H1 (cell line): ENCODE measurements around the gene PRKCA. TPM values are rescaled to one million over a fixed set of nuclear protein-coding genes. Genes with fewer than 3 reads are reported as not detected.

ENCODE experiments used
- CTCF ChIA-PET: fragments of 300-600 bp; sonication (Branson Sonifier 250); formaldehyde crosslinking; loops from one replicate; lab custom pipeline; 2021; ENCODE audit not compliant: partially characterized antibody; lab: Charles Lee
- POLR2A ChIA-PET: fragments of 300-600 bp; sonication (Branson Sonifier 250); formaldehyde crosslinking; loops from one replicate; lab custom pipeline; 2021; ENCODE audit warnings: inconsistent platforms; ENCODE audit not compliant: partially characterized antibody; lab: Charles Lee
- DNase-seq, 2 experiments: peaks; one replicate each; pipeline versions ENCODE4 v3.0.0 to v3.0.0-alpha.2; 2010 to 2022; ENCODE audit warnings: low spot score in 2 of 2, low read depth in 1 of 2, mixed read lengths in 1 of 2
- FAIRE-seq: peaks from 2 replicates; lab custom pipeline; 2011; peaks lifted over from hg19 to GRCh38; lab: Jason Lieb, UNC
- H2AFZ ChIP-seq: 2 replicates; pipeline ENCODE4 v1.8.1; 2012; ENCODE audit warnings: low read length, inconsistent platforms
- H2AK5ac ChIP-seq: 2 replicates; pipeline ENCODE4 v1.6.1; 2013; ENCODE audit warnings: low read depth, low read length
- H2BK120ac ChIP-seq: replicated peaks from 2 replicates; pipeline ENCODE3; 2013; ENCODE audit warnings: low read depth, low read length, inconsistent platforms
- H2BK12ac ChIP-seq: 2 replicates; pipeline ENCODE4 v1.6.1; 2013; ENCODE audit warnings: low read depth, low read length
- H2BK15ac ChIP-seq: 2 replicates; pipeline ENCODE4 v1.6.1; 2013; ENCODE audit warnings: low read length
- H2BK20ac ChIP-seq: 2 replicates; pipeline ENCODE4 v1.6.1; 2013; ENCODE audit warnings: low read length
- H2BK5ac ChIP-seq: 2 replicates; pipeline ENCODE4 v1.6.1; 2013; ENCODE audit warnings: low read depth, low read length
- H3K14ac ChIP-seq: 2 replicates; pipeline ENCODE4 v1.6.1; 2013; ENCODE audit warnings: inconsistent platforms; ENCODE audit not compliant: insufficient read length
- H3K18ac ChIP-seq: 2 replicates; pipeline ENCODE4 v1.6.1; 2013; ENCODE audit warnings: low read length; ENCODE audit errors: extremely low read depth
- H3K23ac ChIP-seq: 2 replicates; pipeline ENCODE4 v1.6.1; 2013; ENCODE audit warnings: inconsistent platforms; ENCODE audit not compliant: insufficient read length
- H3K23me2 ChIP-seq: 2 replicates; pipeline ENCODE4 v1.6.1; 2013; ENCODE audit warnings: low read depth, low read length
- H3K27ac ChIP-seq: 2 replicates; pipeline ENCODE4 v1.6.1; 2011; ENCODE audit warnings: low read depth, low read length, inconsistent platforms
- H3K27me3 ChIP-seq, 4 experiments: replicated peaks in 1 of 4; 1 replicate in 1 of 4; 2 replicates in 3 of 4; pipeline versions ENCODE4 v1.6.1 to v1.8.1; 2011 to 2013; ENCODE audit warnings: low read length in 3 of 4, mild to moderate bottlenecking in 3 of 4, inconsistent platforms in 2 of 4, mixed read lengths in 2 of 4, moderate library complexity in 1 of 4; ENCODE audit not compliant: control insufficient read depth in 3 of 4, insufficient read depth in 3 of 4; ENCODE audit errors: extremely low read depth in 1 of 4
- H3K36me3 ChIP-seq, 4 experiments: 2 replicates each; pipeline versions ENCODE4 v1.6.1 to v1.8.1; 2011 to 2013; ENCODE audit warnings: mild to moderate bottlenecking in 4 of 4, low read length in 3 of 4, moderate library complexity in 2 of 4, control low read depth in 1 of 4, inconsistent platforms in 1 of 4; ENCODE audit not compliant: insufficient read depth in 4 of 4, control insufficient read depth in 2 of 4
- H3K4ac ChIP-seq: replicated peaks from 2 replicates; pipeline ENCODE3; 2013; ENCODE audit warnings: low read length, low read depth, mixed read lengths, inconsistent platforms; ENCODE audit not compliant: insufficient read length
- H3K4me1 ChIP-seq, 4 experiments: replicated peaks in 1 of 4; 1 replicate in 1 of 4; 2 replicates in 3 of 4; pipeline versions ENCODE4 v1.6.1 to v1.8.1; 2011 to 2013; ENCODE audit warnings: low read length in 3 of 4, inconsistent platforms in 2 of 4, mixed read lengths in 1 of 4; ENCODE audit not compliant: insufficient read depth in 4 of 4, control insufficient read depth in 3 of 4
- H3K4me2 ChIP-seq, 2 experiments: 2 replicates each; pipeline versions ENCODE4 v1.6.1 to v1.8.1; 2011 to 2013; ENCODE audit warnings: low read depth in 2 of 2, low read length in 2 of 2, control low read depth in 1 of 2, inconsistent platforms in 1 of 2, mild to moderate bottlenecking in 1 of 2; ENCODE audit not compliant: insufficient read depth in 1 of 2
- H3K4me3 ChIP-seq, 4 experiments: fragments of 200-600, 300-600 bp in 1 of 4; sonication (generic), shearing (Covaris generic), sonication (Bioruptor Twin) in 1 of 4; 2 replicates each; pipeline versions ENCODE4 v1.5.1 to v1.8.1; 2011 to 2016; ENCODE audit warnings: low read length in 4 of 4, low read depth in 3 of 4, control low read depth in 2 of 4, inconsistent platforms in 2 of 4, mild to moderate bottlenecking in 2 of 4, mixed read lengths in 1 of 4, moderate library complexity in 1 of 4; ENCODE audit not compliant: insufficient read depth in 2 of 4; ENCODE audit errors: extremely low read depth in 1 of 4
- H3K56ac ChIP-seq: replicated peaks from 2 replicates; pipeline ENCODE3; 2013; ENCODE audit warnings: low read depth, mild to moderate bottlenecking, mixed read lengths, low read length, inconsistent platforms; ENCODE audit not compliant: insufficient read length
- H3K79me1 ChIP-seq: 2 replicates; pipeline ENCODE4 v1.6.1; 2013; ENCODE audit warnings: low read depth, low read length, control low read depth
- H3K79me2 ChIP-seq, 2 experiments: 2 replicates each; pipeline versions ENCODE4 v1.6.1 to v1.8.1; 2012 to 2013; ENCODE audit warnings: low read length in 2 of 2, mild to moderate bottlenecking in 2 of 2, inconsistent platforms in 1 of 2; ENCODE audit not compliant: insufficient read depth in 2 of 2, control insufficient read depth in 1 of 2
- H3K9ac ChIP-seq, 4 experiments: replicated peaks in 1 of 4; 1 replicate in 1 of 4; 2 replicates in 3 of 4; pipeline versions ENCODE4 v1.6.1 to v1.8.1; 2011 to 2013; ENCODE audit warnings: low read depth in 3 of 4, low read length in 3 of 4, control low read depth in 2 of 4, mild to moderate bottlenecking in 2 of 4, moderate library complexity in 2 of 4, inconsistent platforms in 1 of 4; ENCODE audit errors: extremely low read depth in 1 of 4
- H3K9me3 ChIP-seq, 2 experiments: 2 replicates each; pipeline versions ENCODE4 v1.6.1 to v1.8.1; 2012 to 2013; ENCODE audit warnings: mild to moderate bottlenecking in 2 of 2, moderate library complexity in 2 of 2, control low read depth in 1 of 2, inconsistent platforms in 1 of 2, low read depth in 1 of 2, low read length in 1 of 2, mixed read lengths in 1 of 2; ENCODE audit not compliant: insufficient read depth in 2 of 2
- H4K20me1 ChIP-seq, 2 experiments: replicated peaks in 1 of 2; 2 replicates each; pipeline versions ENCODE3 to v1.8.1; 2011 to 2013; ENCODE audit warnings: inconsistent platforms in 2 of 2, low read length in 2 of 2, mild to moderate bottlenecking in 1 of 2; ENCODE audit not compliant: insufficient read depth in 2 of 2, control insufficient read depth in 1 of 2
- H4K5ac ChIP-seq: 2 replicates; pipeline ENCODE4 v1.6.1; 2013; ENCODE audit warnings: low read length, low read depth, mixed read lengths, inconsistent platforms; ENCODE audit not compliant: insufficient read length
- H4K8ac ChIP-seq: 2 replicates; pipeline ENCODE4 v1.8.0; 2013; ENCODE audit warnings: mild to moderate bottlenecking, moderate library complexity, low read length, inconsistent platforms; ENCODE audit not compliant: insufficient read depth; ENCODE audit errors: extremely low read depth
- H4K91ac ChIP-seq: replicated peaks from 2 replicates; pipeline ENCODE3; 2013; ENCODE audit warnings: low read length, mixed read lengths, inconsistent platforms; ENCODE audit not compliant: insufficient read length
- ASH2L ChIP-seq: fragments of 200-600, 300-600 bp; sonication (generic); IDR thresholded peaks from one replicate; pipeline ENCODE4 v1.7.1; 2017; ENCODE audit warnings: low read length
- BACH1 ChIP-seq: IDR thresholded peaks from 2 replicates; pipeline ENCODE4 v1.6.1; 2012; ENCODE audit warnings: low read length, improper control_type of control experiment
- BRCA1 ChIP-seq: IDR thresholded peaks from 2 replicates; pipeline ENCODE4 v1.6.1; 2012; ENCODE audit warnings: low read depth, low read length, improper control_type of control experiment
- KDM1A ChIP-seq: fragments of 200-600, 300-600 bp; sonication (generic); IDR thresholded peaks from 2 replicates; pipeline ENCODE4 v1.7.1; 2016; ENCODE audit warnings: mild to moderate bottlenecking, low read length, borderline replicate concordance
- KDM4A ChIP-seq: IDR thresholded peaks from one replicate; pipeline ENCODE4 v1.7.1; 2012; ENCODE audit warnings: low read depth, mild to moderate bottlenecking, moderate library complexity, low read length, inconsistent platforms; ENCODE audit not compliant: severe bottlenecking
- NANOG ChIP-seq: IDR thresholded peaks from 2 replicates; pipeline ENCODE4 v1.6.1; 2011; ENCODE audit warnings: low read length, low read depth, mild to moderate bottlenecking, inconsistent platforms; ENCODE audit not compliant: insufficient read depth, poor library complexity, severe bottlenecking
- NRF1 ChIP-seq: IDR thresholded peaks from 2 replicates; pipeline ENCODE4 v1.6.1; 2011; ENCODE audit warnings: mild to moderate bottlenecking, low read depth, low read length, improper control_type of control experiment
- RAD21 ChIP-seq, 2 experiments: IDR thresholded peaks in 1 of 2; conservative IDR thresholded peaks in 1 of 2; 2 replicates each; pipeline ENCODE4 v1.6.1; 2011; ENCODE audit warnings: low read depth in 2 of 2, low read length in 2 of 2, improper control_type of control experiment in 1 of 2, inconsistent platforms in 1 of 2, mild to moderate bottlenecking in 1 of 2, moderate library complexity in 1 of 2
- RBBP5 ChIP-seq: IDR thresholded peaks from 2 replicates; pipeline ENCODE4 v1.7.1; 2012; ENCODE audit warnings: low read depth, mild to moderate bottlenecking, inconsistent platforms, low read length, moderate library complexity, borderline replicate concordance
- SAP30 ChIP-seq: fragments of 300-600 bp; sonication (generic); IDR thresholded peaks from 2 replicates; pipeline ENCODE4 v1.7.1; 2012; ENCODE audit warnings: low read length, moderate library complexity, mild to moderate bottlenecking, inconsistent platforms; ENCODE audit not compliant: insufficient read depth, insufficient replicate concordance
- TAF1 ChIP-seq: IDR thresholded peaks from 2 replicates; pipeline ENCODE4 v1.6.1; 2011; ENCODE audit warnings: mild to moderate bottlenecking, low read depth, low read length
- WGBS, 2 experiments: shearing (Covaris generic) in 1 of 2; methylation state at CpG; one replicate each; pipeline versions ENCODE4 v1.1.6 to v1.1.7; 2013 to 2015; ENCODE audit warnings: low lambda C conversion rate in 2 of 2, mixed read lengths in 2 of 2, inconsistent platforms in 1 of 2, low coverage in 1 of 2, missing lambda C conversion rate in 1 of 2; ENCODE audit not compliant: insufficient replicate concordance in 2 of 2, insufficient coverage in 1 of 2, insufficient read length in 1 of 2; ENCODE audit errors: extremely low coverage in 1 of 2, missing lambda C conversion rate in 1 of 2; 5-methylcytosine and 5-hydroxymethylcytosine counted together
- polyA plus RNA-seq, 7 experiments: library from polyadenylated mRNA; depleted of rRNA in 3 of 7; stranded (reverse) in 5 of 7; unstranded in 2 of 7; fragments of >200 nt in 5 of 7; fragments of 200-250 nt in 2 of 7; gene quantifications; 1 replicate in 5 of 7; 2 replicates in 1 of 7; 4 replicates in 1 of 7; pipeline versions ENCODE4 v1.2.1 to v1.2.3, GENCODE V29; 2011 to 2013; ENCODE audit warnings: missing spikeins in 2 of 7, mixed read lengths in 2 of 7
- total RNA-seq: library from RNA; stranded (reverse); fragmentation: NEBNext Ultra II Directional; extraction: Animal tissue kit (Norgen Biotek cat#: 25700); gene quantifications from 2 replicates; pipeline ENCODE4 v1.2.1, GENCODE V29; 2021
- TF ChIP-seq, protein P1 (sequence below): IDR thresholded peaks from 2 replicates; pipeline ENCODE4 v1.6.1; 2012; ENCODE audit warnings: inconsistent platforms
- TF ChIP-seq, protein P2 (sequence below): IDR thresholded peaks from 2 replicates; pipeline ENCODE4 v1.6.1; 2012; ENCODE audit warnings: inconsistent platforms

PRKCA gene
- total and polyA plus RNA-seq, 2 of the 8 experiments (the other 6 are each of a cell fraction or from before 2014, with no cell fraction given) = 5.8 to 17.8 TPM

DNA sequence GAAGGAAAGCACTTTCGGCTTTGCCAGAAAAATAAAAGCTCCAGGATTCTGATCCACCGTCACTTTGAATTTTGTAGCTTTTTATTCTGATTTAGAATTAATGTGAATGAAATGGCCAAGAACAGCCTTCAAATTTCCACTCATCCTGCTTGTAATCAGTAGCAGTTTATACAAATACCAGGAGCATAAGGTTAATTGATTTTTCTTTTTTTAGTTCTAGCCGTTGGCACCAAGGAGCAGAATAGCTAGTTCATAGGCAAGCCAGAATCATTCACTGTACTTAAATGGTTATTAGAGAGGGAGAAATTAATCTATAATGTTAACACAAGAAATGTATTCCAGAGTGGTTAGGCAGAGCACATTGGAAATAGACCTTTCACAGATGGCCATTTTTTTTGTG lies 491.4 kb downstream of the PRKCA start:
- Histone ChIP-seq H3K27me3 (no peaks in the 10 kb centered on the region), H2BK12ac (no peak overlapping the region), H3K36me3 (no peaks in the 10 kb centered on the region), H2BK120ac (no peak overlapping the region), H2BK20ac (no peak overlapping the region), H3K4me2 (no peak overlapping the region), H2AFZ (no peak overlapping the region), H3K14ac (no peak overlapping the region), H3K27ac (no peak overlapping the region), H3K4me1 (no peaks in the 10 kb centered on the region; a peak in 1 of 7 replicates), H3K56ac (no peak overlapping the region), H3K79me1 (no peaks in the 10 kb centered on the region), H3K9ac (no peak overlapping the region), H2BK5ac (no peak overlapping the region), H3K79me2 (no peaks in the 10 kb centered on the region), H2BK15ac (no peak overlapping the region), H4K5ac (no peak overlapping the region), H3K23me2 (peaks cover 2% of the 10 kb centered on the region; the same call in 1 of the 2 replicates), H2AK5ac (no peak overlapping the region), H3K4me3 (no peak overlapping the region), H4K20me1 (no peaks in the 10 kb centered on the region), H3K9me3 (peaks cover 0 to 2% of the 10 kb centered on the region in 2 experiments; a peak in 1 of 4 replicates), H4K91ac (no peak overlapping the region), H4K8ac (no peak overlapping the region), H3K4ac (no peak overlapping the region), H3K23ac (no peak overlapping the region), H3K18ac (no peak overlapping the region)
- ChIA-PET CTCF (interaction anchor here (0.8 to 1.8 kb wide), 4 partner anchors 9 to 66 kb away, joined by 3 to 6 read pairs (median 4); no protein-coding TSS in a partner anchor), POLR2A (interaction anchor here (1.4 kb wide), 1 partner anchor 9 kb away, joined by 5 read pairs; no protein-coding TSS in a partner anchor)
- DNase-seq (no peak), FAIRE-seq (no peak)
- 92% methylated on average over 3 of the region's 3 CpGs; no CpG with 5 or more reads in 1 of the 2 experiments for WGBS, 2 experiments
- TF ChIP-seq KDM1A (no peak), NANOG (no peak), SAP30 (no peak), ASH2L (no peak), NRF1 (no peak), RAD21 (IDR thresholded peaks at IDR 0.05 in 1 of 2, conservative IDR thresholded peaks at IDR 0.05 in 1 of 2; ENCODE audit: low read depth in 2 of 2, low read length in 2 of 2) (no peak), BRCA1 (no peak), BACH1 (no peak), KDM4A (no peak), RBBP5 (no peak), TAF1 (no peak)
- TF ChIP-seq, protein P1, sequence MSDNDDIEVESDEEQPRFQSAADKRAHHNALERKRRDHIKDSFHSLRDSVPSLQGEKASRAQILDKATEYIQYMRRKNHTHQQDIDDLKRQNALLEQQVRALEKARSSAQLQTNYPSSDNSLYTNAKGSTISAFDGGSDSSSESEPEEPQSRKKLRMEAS = no peak
- TF ChIP-seq, protein P2, sequence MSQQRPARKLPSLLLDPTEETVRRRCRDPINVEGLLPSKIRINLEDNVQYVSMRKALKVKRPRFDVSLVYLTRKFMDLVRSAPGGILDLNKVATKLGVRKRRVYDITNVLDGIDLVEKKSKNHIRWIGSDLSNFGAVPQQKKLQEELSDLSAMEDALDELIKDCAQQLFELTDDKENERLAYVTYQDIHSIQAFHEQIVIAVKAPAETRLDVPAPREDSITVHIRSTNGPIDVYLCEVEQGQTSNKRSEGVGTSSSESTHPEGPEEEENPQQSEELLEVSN = no peak
